Activated naive CD4-positive, alpha-beta T cell treated with anti-CD3 and anti-CD28 coated beads, Interleukin-2, amount 10 ng/mL, durations not matched to agents 7 days and 5 days (primary cell): Measurements from ENCODE around the gene LRP8.

Experiments used
- CTCF ChIA-PET: fragments of 350-600 bp; sonication (Branson Sonifier 250); formaldehyde crosslinking; loops from one replicate; lab custom pipeline; 2021; ENCODE audit warnings: antibody characterized with exemption; lab: Charles Lee
- DNase-seq: peaks from one replicate; pipeline ENCODE4 v3.0.0-alpha.2; 2020
- H3K27ac Mint-ChIP-seq: one replicate; pipeline ENCODE4 v1.8.0; 2021; ENCODE audit warnings: mild to moderate bottlenecking, moderate library complexity, mixed read lengths
- H3K27me3 Mint-ChIP-seq: one replicate; pipeline ENCODE4 v1.8.0; 2021; ENCODE audit warnings: mild to moderate bottlenecking, mixed read lengths
- H3K36me3 Mint-ChIP-seq: one replicate; pipeline ENCODE4 v1.8.0; 2021; ENCODE audit warnings: mixed read lengths
- H3K4me1 Mint-ChIP-seq: one replicate; pipeline ENCODE4 v1.8.0; 2021; ENCODE audit warnings: mixed read lengths
- H3K4me3 Mint-ChIP-seq: one replicate; pipeline ENCODE4 v1.8.0; 2021; ENCODE audit warnings: mild to moderate bottlenecking, moderate library complexity, mixed read lengths
- H3K9me3 Mint-ChIP-seq: one replicate; pipeline ENCODE4 v1.8.0; 2021; ENCODE audit warnings: mixed read lengths

LRP8 gene

GRCh38 chr1:53326598-53327181 lies 1.2 kb downstream of the LRP8 start:
- CTCF ChIA-PET, result interaction anchor here (1.8 to 2.8 kb wide), 2 partner anchors 41 to 67 kb away, joined by 9 read pairs; no protein-coding TSS in a partner anchor
- Mint-ChIP-seq H3K36me3 (peaks cover 34% of the 10 kb centered on the region), H3K4me1 (peaks cover 54% of the 10 kb centered on the region), H3K4me3 (peak overlapping the region; percentile 96), H3K27me3 (peaks cover 4% of the 10 kb centered on the region), H3K27ac (peak overlapping the region; percentile 96), H3K9me3 (no peaks in the 10 kb centered on the region)
- DNase-seq, result no peak

- H3K4me3 Mint-ChIP-seq, result peak overlapping the region; percentile 96
- peak; percentile 97 for DNase-seq
- peak overlapping the region; percentile 95 for H3K27ac Mint-ChIP-seq
- peaks cover 4% of the 10 kb centered on the region for H3K27me3 Mint-ChIP-seq
- CTCF ChIA-PET, result interaction anchor here (1.8 to 2.8 kb wide), 2 partner anchors 41 to 67 kb away, joined by 9 read pairs; no protein-coding TSS in a partner anchor
- peaks cover 54% of the 10 kb centered on the region for H3K4me1 Mint-ChIP-seq
- peaks cover 34% of the 10 kb centered on the region for H3K36me3 Mint-ChIP-seq
- no peaks in the 10 kb centered on the region for H3K9me3 Mint-ChIP-seq
Measured at GRCh38 chr1:53326088-53326597, 1.7 kb downstream of the LRP8 start.

GRCh38 chr1:53325326-53326087 lies 2.4 kb downstream of the LRP8 start:
- CTCF ChIA-PET, result interaction anchor here (0.9 to 2.8 kb wide), 3 partner anchors 28 to 68 kb away, joined by 3 to 9 read pairs (median 7); no protein-coding TSS in a partner anchor
- peaks cover 53% of the 10 kb centered on the region for H3K4me1 Mint-ChIP-seq
- peak overlapping the region; percentile 96 for H3K4me3 Mint-ChIP-seq
- peaks cover 34% of the 10 kb centered on the region for H3K36me3 Mint-ChIP-seq
- H3K9me3 Mint-ChIP-seq, result no peaks in the 10 kb centered on the region
- DNase-seq, result no peak
- peak overlapping the region; percentile 95 for H3K27ac Mint-ChIP-seq
- peaks cover 4% of the 10 kb centered on the region for H3K27me3 Mint-ChIP-seq

GRCh38 chr1:53324728-53325297 lies 3.1 kb downstream of the LRP8 start:
- CTCF ChIA-PET, result interaction anchor here (0.9 to 2.8 kb wide), 4 partner anchors 27 to 69 kb away, joined by 3 to 9 read pairs (median 6); no protein-coding TSS in a partner anchor
- peak overlapping the region; percentile 73 for H3K27ac Mint-ChIP-seq
- peak overlapping the region; percentile 96 for H3K4me3 Mint-ChIP-seq
- no peaks in the 10 kb centered on the region for H3K9me3 Mint-ChIP-seq
- H3K4me1 Mint-ChIP-seq, result peaks cover 51% of the 10 kb centered on the region
- H3K36me3 Mint-ChIP-seq, result peaks cover 36% of the 10 kb centered on the region
- DNase-seq, result no peak
- no peaks in the 10 kb centered on the region for H3K27me3 Mint-ChIP-seq

GRCh38 chr1:53324321-53324720 lies 3.5 kb downstream of the LRP8 start:
- H3K4me1 Mint-ChIP-seq, result peaks cover 48% of the 10 kb centered on the region
- no peaks in the 10 kb centered on the region for H3K27me3 Mint-ChIP-seq
- no peak for DNase-seq

GRCh38 chr1:53323316-53323715 lies 4.6 kb downstream of the LRP8 start:
- Mint-ChIP-seq H3K36me3 (peaks cover 38% of the 10 kb centered on the region), H3K27me3 (no peaks in the 10 kb centered on the region), H3K4me3 (no peak overlapping the region), H3K9me3 (no peaks in the 10 kb centered on the region), H3K4me1 (peaks cover 42% of the 10 kb centered on the region), H3K27ac (peak overlapping the region; percentile 60)
- no peak for DNase-seq
- CTCF ChIA-PET, result interaction anchor here (2.1 kb wide), 1 partner anchor 45 kb away, joined by 7 read pairs; no protein-coding TSS in a partner anchor

More at GRCh38 chr1:53324321-53324720, 3.5 kb downstream of the LRP8 start:
- Mint-ChIP-seq H3K27ac (peak overlapping the region; percentile 73), H3K9me3 (no peaks in the 10 kb centered on the region), H3K4me3 (no peak overlapping the region), H3K36me3 (peaks cover 36% of the 10 kb centered on the region)
- CTCF ChIA-PET, result interaction anchor here (0.9 to 2.1 kb wide), 4 partner anchors 26 to 69 kb away, joined by 3 to 7 read pairs (median 4); no protein-coding TSS in a partner anchor

GRCh38 chr1:53321776-53322602 lies 5.9 kb downstream of the LRP8 start:
- Mint-ChIP-seq H3K9me3 (no peaks in the 10 kb centered on the region), H3K27ac (no peak overlapping the region), H3K36me3 (peaks cover 38% of the 10 kb centered on the region), H3K4me3 (no peak overlapping the region), H3K27me3 (no peaks in the 10 kb centered on the region), H3K4me1 (peaks cover 39% of the 10 kb centered on the region)
- DNase-seq, result no peak
- CTCF ChIA-PET, result no interaction called here

- peaks cover 42% of the 10 kb centered on the region for H3K4me1 Mint-ChIP-seq
- no peaks in the 10 kb centered on the region for H3K27me3 Mint-ChIP-seq
- DNase-seq, result no peak
- no peaks in the 10 kb centered on the region for H3K9me3 Mint-ChIP-seq
- H3K27ac Mint-ChIP-seq, result no peak overlapping the region
- peaks cover 40% of the 10 kb centered on the region for H3K36me3 Mint-ChIP-seq
- H3K4me3 Mint-ChIP-seq, result no peak overlapping the region
- CTCF ChIA-PET, result no interaction called here
Measured at GRCh38 chr1:53321366-53321765, 6.5 kb downstream of the LRP8 start.

- no peaks in the 10 kb centered on the region for H3K27me3 Mint-ChIP-seq
- CTCF ChIA-PET, result no interaction called here
- no peak overlapping the region for H3K4me3 Mint-ChIP-seq
- peaks cover 37% of the 10 kb centered on the region for H3K36me3 Mint-ChIP-seq
- no peak for DNase-seq
- no peak overlapping the region for H3K27ac Mint-ChIP-seq
- H3K4me1 Mint-ChIP-seq, result peaks cover 38% of the 10 kb centered on the region
- no peaks in the 10 kb centered on the region for H3K9me3 Mint-ChIP-seq
Measured at GRCh38 chr1:53320646-53321045, 7.2 kb downstream of the LRP8 start.

GRCh38 chr1:53319296-53320101 lies 8.4 kb downstream of the LRP8 start:
- H3K27me3 Mint-ChIP-seq, result no peaks in the 10 kb centered on the region
- H3K27ac Mint-ChIP-seq, result no peak overlapping the region
- H3K4me1 Mint-ChIP-seq, result peaks cover 27% of the 10 kb centered on the region
- CTCF ChIA-PET, result interaction anchor here (0.7 kb wide), 1 partner anchor 11 kb away, joined by 3 read pairs; no protein-coding TSS in a partner anchor
- no peak overlapping the region for H3K4me3 Mint-ChIP-seq
- DNase-seq, result no peak
- no peaks in the 10 kb centered on the region for H3K9me3 Mint-ChIP-seq
- H3K36me3 Mint-ChIP-seq, result peaks cover 28% of the 10 kb centered on the region

- no peaks in the 10 kb centered on the region for H3K9me3 Mint-ChIP-seq
- CTCF ChIA-PET, result interaction anchor here (0.6 to 1.8 kb wide), 2 partner anchors 40 to 75 kb away, joined by 3 to 6 read pairs; no protein-coding TSS in a partner anchor
- H3K4me3 Mint-ChIP-seq, result no peak overlapping the region
- peak overlapping the region; percentile 37 for H3K27ac Mint-ChIP-seq
- no peaks in the 10 kb centered on the region for H3K27me3 Mint-ChIP-seq
- no peak for DNase-seq
- H3K36me3 Mint-ChIP-seq, result peaks cover 19% of the 10 kb centered on the region
- peaks cover 16% of the 10 kb centered on the region for H3K4me1 Mint-ChIP-seq
Measured at GRCh38 chr1:53317646-53318539, 10.0 kb downstream of the LRP8 start.
